Subcutaneous adipose tissue (tissue), 4 donors: ENCODE measurements around the gene CCDC38. TPM values are rescaled to one million over a fixed set of nuclear protein-coding genes. Genes with fewer than 3 reads are reported as not detected.

ENCODE experiments used
- CTCF ChIP-seq: fragments of 450-650 bp; IDR thresholded peaks from one replicate; pipeline ENCODE4 v1.5.1; 2016; ENCODE audit warnings: low read depth, mild to moderate bottlenecking, control low read depth, antibody characterized with exemption, moderate library complexity
- total RNA-seq, 4 donors: library from RNA; depleted of rRNA; stranded (reverse); fragments of >200 nt; gene quantifications; one replicate each; pipeline ENCODE4 v1.1.0, GENCODE V29; 2016

The CCDC38 gene
- total RNA-seq, 4 donors from 2014 or later: not detected

GRCh38 chr12:95863337-95863736, 79.1 kb downstream of the CCDC38 start:
- TF ChIP-seq CTCF: no peak

- no peak for TF ChIP-seq CTCF
These were observed 80.4 kb downstream of the CCDC38 start for GRCh38 chr12:95862038-95862437.

GRCh38 chr12:95859947-95860850, 82.2 kb downstream of the CCDC38 start:
- TF ChIP-seq CTCF: no peak

GRCh38 chr12:95859344-95859816, 83.0 kb downstream of the CCDC38 start:
- TF ChIP-seq CTCF: no peak

GRCh38 chr12:95858451-95859343, 83.7 kb downstream of the CCDC38 start, which contains the start of gene SNRPF:
Gene SNRPF, plus strand, starts transcription at chr12:95858952. Its CDS starts 122 bp downstream, at chr12:95859074.
- TF ChIP-seq CTCF: no peak

GRCh38 chr12:95857799-95858198, 84.6 kb downstream of the CCDC38 start:
- no peak for TF ChIP-seq CTCF

- no peak for TF ChIP-seq CTCF
These were observed 85.3 kb downstream of the CCDC38 start for GRCh38 chr12:95857156-95857555.
